Stimulated activated CD8-positive, alpha-beta memory T cell treated with anti-CD3 and anti-CD28 coated beads, Interleukin-15, amount 100 ng/mL, for 48 hours (primary cell): ENCODE data around the gene IFNB1.

Experiments
- DNase-seq, 2 donors: peaks; one replicate each; pipeline ENCODE4 v3.0.0-alpha.2; 2020; ENCODE audit warnings: low read depth in 2 of 2

IFNB1 gene

GRCh38 chr9:21070171-21070571 is 7.6 kb downstream of the IFNB1 start:
- DNase-seq = no peak

DNA sequence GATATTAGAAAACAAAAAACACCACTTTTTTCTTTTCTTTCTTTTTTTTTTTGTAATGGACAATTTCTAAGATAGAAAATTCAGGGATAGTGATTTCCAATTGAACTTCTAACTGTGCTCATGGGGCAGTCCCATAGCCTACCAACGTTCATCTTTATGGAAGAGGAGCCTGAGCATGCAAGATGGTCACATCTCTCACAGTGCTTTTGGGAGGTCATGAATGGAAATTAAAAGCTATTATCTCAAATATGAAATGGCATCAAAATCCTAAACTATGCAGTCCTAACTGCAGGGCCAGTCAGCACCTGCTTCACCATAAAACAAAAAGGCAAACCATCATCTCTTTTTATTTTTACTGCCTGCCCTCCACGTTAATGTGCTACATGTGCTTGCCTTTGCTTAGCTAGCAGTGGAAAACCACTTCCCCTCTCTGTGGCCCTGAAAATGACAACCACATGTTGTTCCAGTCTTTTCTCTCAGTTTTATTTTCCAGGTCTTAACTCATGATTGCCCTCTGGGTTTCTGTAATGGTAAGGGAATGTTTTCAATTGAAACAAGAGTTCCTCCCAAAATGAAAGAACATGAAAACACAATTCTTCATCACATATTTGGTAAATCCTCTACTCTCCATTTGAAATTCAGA is 16.7 kb downstream of the IFNB1 start:
- DNase-seq = no peak

DNA sequence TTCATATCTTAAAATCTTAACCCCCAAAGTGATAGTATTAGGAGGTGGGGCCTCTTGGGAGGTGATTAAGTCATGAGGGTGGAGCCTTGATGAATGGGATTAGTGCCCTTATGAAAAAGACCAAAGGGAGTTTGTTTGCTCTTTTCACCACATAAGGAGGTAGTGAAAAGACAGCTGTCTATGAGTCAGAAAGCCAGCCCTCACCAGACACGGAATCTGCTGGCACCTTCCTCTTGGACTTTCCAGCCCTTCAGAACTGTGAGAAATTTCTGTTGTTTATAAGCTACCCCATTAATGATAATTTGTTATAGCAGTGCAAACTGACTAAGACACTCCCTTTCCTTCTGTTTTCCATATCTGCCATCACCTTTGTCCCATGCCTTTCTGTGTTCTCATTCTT is 20.8 kb downstream of the IFNB1 start:
- DNase-seq = no peak

- DNase-seq = no peak
Observed at GRCh38 chr9:21053851-21054250, 23.9 kb downstream of the IFNB1 start.

DNA sequence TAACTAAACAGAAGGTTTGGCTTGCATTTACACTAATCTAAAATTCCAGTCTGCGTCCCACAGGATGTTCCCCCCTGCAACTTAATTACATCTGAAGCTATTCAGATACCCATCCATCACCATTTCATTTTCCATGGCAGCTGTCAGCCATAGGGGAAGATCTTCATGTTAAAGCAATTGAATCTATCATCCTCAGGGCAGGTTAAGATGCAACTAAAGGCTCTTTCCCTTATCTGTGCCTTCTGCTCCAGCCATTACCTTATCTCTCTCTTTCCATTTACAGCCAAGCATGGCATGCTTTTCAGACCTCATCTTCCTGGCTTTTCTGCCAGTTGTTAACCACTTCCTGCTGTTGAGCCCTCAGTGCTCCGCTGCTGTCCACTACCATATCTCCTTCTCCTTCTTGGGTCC is 30.5 kb downstream of the IFNB1 start:
- DNase-seq = no peak

GRCh38 chr9:21043841-21044240 is 33.9 kb downstream of the IFNB1 start:
- no peak for DNase-seq

DNA sequence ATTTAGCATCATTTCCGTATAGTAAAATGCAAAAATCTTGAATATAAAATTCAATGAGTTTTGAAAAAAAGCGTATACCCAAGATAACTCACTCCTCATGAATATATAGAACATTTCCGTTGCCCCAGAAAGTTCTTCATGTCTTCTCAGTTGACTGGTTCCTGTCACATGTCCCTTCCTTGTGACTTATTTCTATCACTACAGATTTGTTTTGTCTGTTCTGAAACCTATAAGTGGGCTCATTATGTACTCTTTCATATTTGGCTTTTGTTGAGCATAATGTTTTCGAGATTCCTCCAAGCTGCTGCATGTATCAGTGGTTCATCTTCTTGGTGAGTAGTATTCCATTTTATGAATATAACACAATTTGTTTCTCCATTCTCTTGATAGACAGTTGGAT is 35.3 kb downstream of the IFNB1 start:
- DNase-seq = no peak

- DNase-seq = no peak
Observed at GRCh38 chr9:21039302-21039701, 38.4 kb downstream of the IFNB1 start.

DNA sequence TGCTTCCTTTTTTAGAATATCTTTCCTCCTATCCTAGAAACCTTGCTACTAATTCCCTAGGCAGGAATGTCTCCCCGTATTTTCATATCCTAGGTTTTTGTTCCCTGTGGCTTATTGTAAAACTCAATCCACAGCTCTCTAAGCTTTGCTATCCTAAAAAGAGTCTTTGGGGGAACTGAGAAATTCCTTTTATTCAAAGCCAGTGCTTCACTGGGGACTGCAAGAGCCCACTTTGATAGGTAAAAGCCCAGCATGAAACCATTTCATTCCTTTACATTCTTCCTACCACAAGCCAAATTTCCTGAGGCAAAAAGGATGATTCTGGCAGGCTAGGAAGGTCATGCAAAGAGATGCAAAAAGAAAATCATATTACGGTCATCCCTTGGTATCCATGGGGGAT is 40.5 kb downstream of the IFNB1 start:
- DNase-seq = no peak

- DNase-seq = no peak
Observed at GRCh38 chr9:21031808-21032183, 45.9 kb downstream of the IFNB1 start.

- DNase-seq = peak; percentile 34 to 44
Observed at GRCh38 chr9:21031091-21031807, 46.5 kb downstream of the IFNB1 start, which contains the start of gene HACD4. TSS of gene HACD4 (minus strand) at chr9:21031640. CDS start at chr9:21031590, 50 bp downstream.

DNA sequence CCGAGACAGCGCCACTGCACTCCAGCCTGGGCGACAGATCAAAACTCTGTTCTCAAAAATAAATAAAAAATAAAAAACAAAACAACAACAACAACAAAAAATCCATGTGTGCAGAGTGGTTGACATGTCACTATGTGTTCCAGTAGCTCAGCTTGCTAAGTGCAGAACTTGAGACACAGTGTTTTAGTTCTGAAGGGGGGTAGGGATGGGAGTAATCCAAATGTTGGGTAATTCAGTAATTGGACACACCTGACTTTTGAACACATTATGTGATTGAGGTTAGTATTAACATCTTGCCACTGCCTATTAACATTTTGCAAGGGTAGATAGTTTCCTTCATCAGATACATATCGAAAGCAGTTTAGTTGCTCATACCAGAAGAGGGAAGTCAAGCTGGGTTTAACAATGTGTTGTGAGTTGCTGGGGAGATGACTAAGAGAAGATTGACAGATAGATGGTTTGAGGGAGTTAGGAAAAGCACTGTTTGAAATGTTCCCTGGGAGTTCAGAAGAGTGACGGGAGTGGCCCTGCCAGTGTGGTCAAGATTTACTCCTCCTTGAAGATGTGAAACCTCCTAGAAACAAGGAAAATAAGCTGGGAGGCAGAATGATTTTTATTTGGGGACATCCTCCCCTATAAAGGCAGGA is 47.2 kb downstream of the IFNB1 start:
- no peak for DNase-seq

DNA sequence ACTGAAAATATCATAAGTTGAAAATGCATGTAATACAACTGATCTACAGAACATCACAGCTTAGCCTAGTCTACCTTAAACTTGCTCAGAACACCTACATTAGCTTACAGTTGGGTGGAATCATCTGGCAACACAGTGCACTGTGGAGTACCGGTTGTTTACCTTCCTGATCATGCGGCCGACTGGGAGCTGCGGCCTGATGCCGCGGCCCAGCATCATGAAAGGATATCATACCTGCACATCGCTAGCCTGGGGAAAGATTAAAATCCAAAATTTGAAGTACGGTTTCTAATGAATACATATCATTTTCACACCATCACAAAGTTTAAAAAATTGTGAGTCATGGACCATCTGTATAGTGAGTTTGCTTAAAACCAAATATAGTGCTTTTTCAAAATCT is 48.1 kb downstream of the IFNB1 start:
- DNase-seq = no peak

- no peak for DNase-seq
Observed at GRCh38 chr9:21028466-21028865, 49.3 kb downstream of the IFNB1 start.

DNA sequence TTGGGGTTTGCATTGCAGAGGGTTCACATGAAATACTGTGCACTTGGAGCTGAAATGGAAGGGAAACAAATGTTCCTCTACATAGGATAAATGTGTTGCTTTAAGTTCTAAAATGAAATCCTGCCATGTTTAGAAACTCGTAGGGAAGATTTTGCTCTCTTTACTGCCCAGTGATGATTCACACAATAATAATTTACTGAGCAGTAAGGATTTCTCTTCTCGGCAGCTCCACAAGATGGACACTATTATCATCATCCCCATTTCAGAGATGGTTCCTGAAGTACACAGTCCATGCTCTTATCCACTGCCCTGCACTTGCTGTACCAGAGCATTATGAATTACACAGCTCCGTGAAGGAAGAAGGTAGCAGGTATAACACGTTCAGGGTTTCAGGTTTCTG is 50.4 kb downstream of the IFNB1 start:
- no peak for DNase-seq
